PC-9 (cell line): ENCODE measurements around the gene DCP1B. TPM values are rescaled to one million over a fixed set of nuclear protein-coding genes. Genes with fewer than 3 reads are reported as not detected.

Experiments
- BruUV-seq: library from RNA; stranded (reverse); fragments of 400-500 nt; replicated peaks from 2 replicates; lab custom pipeline; 2021; lab: Mats Ljungman, UMichigan
- CTCF ChIA-PET: fragments of 300-600 bp; sonication (Branson Sonifier 250); formaldehyde crosslinking; loops from one replicate; lab custom pipeline; 2022; ENCODE audit warnings: antibody characterized with exemption; lab: Charles Lee
- POLR2A ChIA-PET: fragments of 300-600 bp; sonication (Branson Sonifier 250); formaldehyde crosslinking; loops from one replicate; lab custom pipeline; 2022; ENCODE audit warnings: antibody characterized with exemption; ENCODE audit not compliant: unreplicated experiment; lab: Charles Lee
- DNase-seq, 2 experiments: peaks; one replicate each; pipeline versions ENCODE4 v3.0.0 to v3.0.0-alpha.2; 2015 to 2022; ENCODE audit warnings: mixed read lengths in 1 of 2
- H2AFZ ChIP-seq: fragments of 200-600 bp; sonication (generic); 2 replicates; pipeline ENCODE4 v1.8.1; 2017; ENCODE audit warnings: antibody characterized with exemption
- H3F3A ChIP-seq: fragments of 200-600 bp; sonication (generic); 2 replicates; pipeline ENCODE4 v1.8.1; 2017; ENCODE audit warnings: antibody characterized with exemption, mild to moderate bottlenecking, low read depth; ENCODE audit not compliant: insufficient read depth
- H3K27ac ChIP-seq: fragments of 200-600 bp; sonication (generic); 2 replicates; pipeline ENCODE4 v1.6.1; 2016; ENCODE audit warnings: mixed run types
- H3K27me3 ChIP-seq: fragments of 200-600 bp; sonication (generic); 2 replicates; pipeline ENCODE4 v1.6.1; 2016; ENCODE audit warnings: low read depth, mixed run types; ENCODE audit not compliant: insufficient read depth
- H3K36me3 ChIP-seq: fragments of 200-600 bp; sonication (generic); 2 replicates; pipeline ENCODE4 v1.6.1; 2016; ENCODE audit warnings: low read depth, mixed run types
- H3K4me1 ChIP-seq: fragments of 200-600 bp; sonication (generic); replicated peaks from 2 replicates; pipeline ENCODE4 v1.6.1; 2016; ENCODE audit warnings: mixed run types; ENCODE audit not compliant: insufficient read depth
- H3K4me2 ChIP-seq: fragments of 200-600 bp; sonication (generic); 2 replicates; pipeline ENCODE4 v1.6.1; 2017; ENCODE audit warnings: mixed run types
- H3K4me3 ChIP-seq: fragments of 200-600 bp; sonication (generic); 2 replicates; pipeline ENCODE4 v1.6.1; 2016; ENCODE audit warnings: mixed run types
- H3K79me2 ChIP-seq: fragments of 200-600 bp; sonication (generic); 2 replicates; pipeline ENCODE4 v1.6.1; 2017; ENCODE audit warnings: low read depth, mixed run types
- H3K9me2 ChIP-seq: fragments of 200-600 bp; sonication (generic); 2 replicates; pipeline ENCODE4 v1.8.1; 2017; ENCODE audit warnings: mild to moderate bottlenecking; ENCODE audit not compliant: insufficient read depth
- H3K9me3 ChIP-seq: fragments of 200-600 bp; sonication (generic); 2 replicates; pipeline ENCODE4 v1.8.1; 2016; ENCODE audit warnings: low read depth; ENCODE audit not compliant: insufficient read depth
- H4K20me1 ChIP-seq: fragments of 200-600 bp; sonication (generic); 2 replicates; pipeline ENCODE4 v1.8.1; 2017; ENCODE audit not compliant: insufficient read depth
- CTCF ChIP-seq: fragments of 200-600 bp; sonication (generic); conservative IDR thresholded peaks from 2 replicates; pipeline ENCODE4 v1.6.1; 2017; ENCODE audit warnings: mixed run types, antibody characterized with exemption, mild to moderate bottlenecking, moderate library complexity
- EZH2 ChIP-seq: fragments of 200-600 bp; sonication (generic); IDR thresholded peaks from 2 replicates; pipeline ENCODE4 v1.8.0; 2017; ENCODE audit warnings: antibody characterized with exemption, low read depth
- intact Hi-C: fragments of 100-400 bp; cut with micrococcal nuclease; formaldehyde crosslinking; loops from one replicate; pipeline ENCODE4 v1.10.0; 2022; ENCODE audit not compliant: unreplicated experiment
- total RNA-seq: library from RNA; stranded (reverse); gene quantifications from 2 replicates; pipeline ENCODE4 v1.2.3, GENCODE V29; 2021

The DCP1B gene
- total RNA-seq, 1 experiment from 2014 or later = 6.8 TPM

- no TSS peak for BruUV-seq
- no peak for TF ChIP-seq EZH2
- peak; percentile 96 for TF ChIP-seq CTCF
- Histone ChIP-seq H3F3A (no peaks in the 10 kb centered on the region), H3K36me3 (no peaks in the 10 kb centered on the region), H3K4me3 (no peak overlapping the region), H3K4me2 (no peak overlapping the region), H4K20me1 (no peaks in the 10 kb centered on the region), H3K4me1 (no peaks in the 10 kb centered on the region), H3K27ac (no peak overlapping the region), H3K27me3 (no peaks in the 10 kb centered on the region), H3K9me3 (no peaks in the 10 kb centered on the region), H3K79me2 (no peaks in the 10 kb centered on the region), H3K9me2 (no peaks in the 10 kb centered on the region), H2AFZ (no peak overlapping the region)
- peak; percentile 58 to 81 for DNase-seq
- CTCF ChIA-PET = interaction anchor here (0.6 to 1.6 kb wide), 15 partner anchors 13 to 822 kb away, joined by 3 to 13 read pairs (median 4); no protein-coding TSS in a partner anchor
- POLR2A ChIA-PET = interaction anchor here (0.6 to 0.8 kb wide), 2 partner anchors 173 to 296 kb away, joined by 5 to 10 read pairs; no protein-coding TSS in a partner anchor
- intact Hi-C loops = loop anchor here (1.0 kb wide), 3 partner anchors 144 to 306 kb away; no protein-coding TSS in a partner anchor
Measured at GRCh38 chr12:1939801-1940607, 64.3 kb downstream of the DCP1B start.

GRCh38 chr12:1939331-1939730 is 64.9 kb downstream of the DCP1B start:
- Histone ChIP-seq H3K9me3 (no peaks in the 10 kb centered on the region), H3K4me2 (no peak overlapping the region), H3K27ac (no peak overlapping the region), H3K27me3 (no peaks in the 10 kb centered on the region), H3K79me2 (no peaks in the 10 kb centered on the region), H3F3A (no peaks in the 10 kb centered on the region), H3K4me1 (no peaks in the 10 kb centered on the region), H4K20me1 (no peaks in the 10 kb centered on the region), H3K36me3 (no peaks in the 10 kb centered on the region), H3K4me3 (no peak overlapping the region), H3K9me2 (no peaks in the 10 kb centered on the region), H2AFZ (no peak overlapping the region)
- TF ChIP-seq EZH2 (no peak), CTCF (no peak)
- POLR2A ChIA-PET = interaction anchor here (0.8 kb wide), 1 partner anchor 295 kb away, joined by 5 read pairs; no protein-coding TSS in a partner anchor
- no TSS peak for BruUV-seq
- CTCF ChIA-PET = interaction anchor here (0.9 to 1.6 kb wide), 12 partner anchors 12 to 821 kb away, joined by 3 to 13 read pairs (median 4); no protein-coding TSS in a partner anchor
- intact Hi-C loops = no loop called here
- no peak for DNase-seq

- Histone ChIP-seq H3K4me3 (no peak overlapping the region), H3K27me3 (peaks cover 1% of the 10 kb centered on the region; the same call in 1 of the 2 replicates), H3K4me1 (no peaks in the 10 kb centered on the region), H3K9me2 (no peaks in the 10 kb centered on the region), H3K36me3 (no peaks in the 10 kb centered on the region), H3K9me3 (no peaks in the 10 kb centered on the region), H3K79me2 (no peaks in the 10 kb centered on the region), H2AFZ (no peak overlapping the region), H4K20me1 (no peaks in the 10 kb centered on the region), H3K27ac (no peak overlapping the region), H3F3A (no peaks in the 10 kb centered on the region), H3K4me2 (no peak overlapping the region)
- ChIA-PET POLR2A (no interaction called here), CTCF (interaction anchor here (0.7 kb wide), 1 partner anchor 146 kb away, joined by 3 read pairs; no protein-coding TSS in a partner anchor)
- TF ChIP-seq CTCF (no peak), EZH2 (no peak)
- no TSS peak for BruUV-seq
- intact Hi-C loops = no loop called here
- no peak for DNase-seq
Measured at GRCh38 chr12:1937481-1938224, 66.6 kb downstream of the DCP1B start.
